H9 (cell line): ENCODE measurements around the gene LOC128125822.

ENCODE experiments used
- DNase-seq: peaks from one replicate; pipeline ENCODE4 v3.0.0-alpha.2; 2017
- H2AFZ ChIP-seq: one replicate; pipeline ENCODE4 v1.6.1; 2013; ENCODE audit warnings: mild to moderate bottlenecking, low read length, control low read depth, moderate library complexity
- H2AK5ac ChIP-seq: 2 replicates; pipeline ENCODE4 v1.6.1; 2013; ENCODE audit warnings: low read length, control low read depth, mixed read lengths; ENCODE audit not compliant: insufficient read length
- H2BK120ac ChIP-seq: one replicate; pipeline ENCODE4 v1.6.1; 2013; ENCODE audit warnings: low read depth, mild to moderate bottlenecking, low read length, control low read depth, inconsistent platforms; ENCODE audit not compliant: poor library complexity, severe bottlenecking
- H2BK12ac ChIP-seq: 2 replicates; pipeline ENCODE4 v1.6.1; 2013; ENCODE audit warnings: low read length, control low read depth, mixed read lengths, low read depth; ENCODE audit not compliant: insufficient read length
- H2BK15ac ChIP-seq: 2 replicates; pipeline ENCODE4 v1.6.1; 2013; ENCODE audit warnings: low read depth, low read length, control low read depth
- H2BK20ac ChIP-seq: one replicate; pipeline ENCODE4 v1.6.1; 2013; ENCODE audit warnings: low read depth, mild to moderate bottlenecking, low read length, control low read depth, inconsistent platforms; ENCODE audit not compliant: poor library complexity, severe bottlenecking
- H2BK5ac ChIP-seq: 2 replicates; pipeline ENCODE4 v1.6.1; 2013; ENCODE audit warnings: low read length, control low read depth, mixed read lengths; ENCODE audit not compliant: insufficient read length
- H3K14ac ChIP-seq: 2 replicates; pipeline ENCODE4 v1.6.1; 2013; ENCODE audit warnings: low read length, control low read depth; ENCODE audit not compliant: insufficient read depth
- H3K18ac ChIP-seq: 2 replicates; pipeline ENCODE4 v1.6.1; 2013; ENCODE audit warnings: low read depth, mild to moderate bottlenecking, mixed read lengths, low read length, control low read depth; ENCODE audit not compliant: insufficient read length
- H3K23ac ChIP-seq: 2 replicates; pipeline ENCODE4 v1.6.1; 2013; ENCODE audit warnings: low read length, control low read depth, mixed read lengths, low read depth; ENCODE audit not compliant: insufficient read length
- H3K23me2 ChIP-seq: 2 replicates; pipeline ENCODE4 v1.6.1; 2013; ENCODE audit warnings: low read depth, mild to moderate bottlenecking, mixed read lengths, low read length, control low read depth; ENCODE audit not compliant: insufficient read length, poor library complexity, severe bottlenecking
- H3K27ac ChIP-seq: 2 replicates; pipeline ENCODE4 v1.5.1; 2013; ENCODE audit warnings: low read length, control low read depth, mixed read lengths, low read depth; ENCODE audit not compliant: insufficient read length
- H3K27me3 ChIP-seq: 2 replicates; pipeline ENCODE4 v1.6.1; 2013; ENCODE audit warnings: low read length, control low read depth, inconsistent platforms; ENCODE audit not compliant: insufficient read depth
- H3K4ac ChIP-seq: 2 replicates; pipeline ENCODE4 v1.6.1; 2013; ENCODE audit warnings: low read depth, mild to moderate bottlenecking, control low read depth, inconsistent platforms, low read length, moderate library complexity
- H3K4me1 ChIP-seq: 2 replicates; pipeline ENCODE4 v1.6.1; 2013; ENCODE audit warnings: low read length, control low read depth, inconsistent platforms; ENCODE audit not compliant: insufficient read depth
- H3K4me2 ChIP-seq: 2 replicates; pipeline ENCODE4 v1.6.1; 2013; ENCODE audit warnings: low read length, control low read depth, mixed read lengths; ENCODE audit not compliant: insufficient read length, insufficient read depth
- H3K56ac ChIP-seq: 2 replicates; pipeline ENCODE4 v1.6.1; 2013; ENCODE audit warnings: low read depth, mild to moderate bottlenecking, mixed read lengths, low read length, control low read depth; ENCODE audit not compliant: insufficient read length
- H3K79me1 ChIP-seq: 2 replicates; pipeline ENCODE4 v1.6.1; 2013; ENCODE audit warnings: low read depth, mild to moderate bottlenecking, moderate library complexity, low read length, control low read depth, inconsistent platforms; ENCODE audit not compliant: insufficient read depth, poor library complexity, severe bottlenecking
- H3K79me2 ChIP-seq: 2 replicates; pipeline ENCODE4 v1.6.1; 2013; ENCODE audit warnings: low read length, control low read depth, inconsistent platforms; ENCODE audit not compliant: insufficient read depth
- H3K9ac ChIP-seq: 2 replicates; pipeline ENCODE4 v1.6.1; 2013; ENCODE audit warnings: low read length, control low read depth, mixed read lengths; ENCODE audit not compliant: insufficient read length; ENCODE audit errors: extremely low read depth
- H3K9me3 ChIP-seq: one replicate; pipeline ENCODE4 v1.6.1; 2013; ENCODE audit warnings: low read depth, low read length, inconsistent platforms; ENCODE audit not compliant: control insufficient read depth
- H3T11ph ChIP-seq: one replicate; pipeline ENCODE4 v1.6.1; 2013; ENCODE audit warnings: mild to moderate bottlenecking, low read length, control low read depth, inconsistent platforms
- H4K20me1 ChIP-seq: one replicate; pipeline ENCODE4 v1.6.1; 2013; ENCODE audit not compliant: control insufficient read depth, insufficient read length, insufficient read depth
- H4K5ac ChIP-seq: 2 replicates; pipeline ENCODE4 v1.6.1; 2013; ENCODE audit warnings: low read depth, mild to moderate bottlenecking, mixed read lengths, low read length, control low read depth; ENCODE audit not compliant: insufficient read length
- H4K8ac ChIP-seq: replicated peaks from 2 replicates; pipeline ENCODE4 v1.6.1; 2013; ENCODE audit warnings: low read length, control low read depth, mixed read lengths, low read depth; ENCODE audit not compliant: insufficient read length
- H4K91ac ChIP-seq: 2 replicates; pipeline ENCODE4 v1.6.1; 2013; ENCODE audit warnings: low read depth, mild to moderate bottlenecking, moderate library complexity, mixed read lengths, low read length, control low read depth; ENCODE audit not compliant: insufficient read length
- H3K27ac Mint-ChIP-seq, 3 experiments: 2 replicates in 2 of 3; 3 replicates in 1 of 3; pipeline ENCODE4 v1.8.0; 2020 to 2021; ENCODE audit warnings: mixed read lengths in 3 of 3, mild to moderate bottlenecking in 1 of 3, moderate library complexity in 1 of 3
- H3K27me3 Mint-ChIP-seq: 2 replicates; pipeline ENCODE4 v1.8.0; 2021; ENCODE audit warnings: low read depth, mild to moderate bottlenecking, moderate library complexity, mixed read lengths
- H3K36me3 Mint-ChIP-seq, 3 experiments: 2 replicates in 2 of 3; 3 replicates in 1 of 3; pipeline ENCODE4 v1.8.0; 2020 to 2021; ENCODE audit warnings: low read depth in 3 of 3, mixed read lengths in 3 of 3; ENCODE audit not compliant: insufficient read depth in 1 of 3
- H3K4me1 Mint-ChIP-seq, 2 experiments: 2 replicates each; pipeline ENCODE4 v1.8.0; 2020; ENCODE audit warnings: mixed read lengths in 2 of 2
- H3K4me3 Mint-ChIP-seq, 2 experiments: 2 replicates in 1 of 2; 3 replicates in 1 of 2; pipeline ENCODE4 v1.8.0; 2020 to 2021; ENCODE audit warnings: mild to moderate bottlenecking in 2 of 2, mixed read lengths in 2 of 2, moderate library complexity in 1 of 2
- H3K9me3 Mint-ChIP-seq, 2 experiments: 2 replicates in 1 of 2; 3 replicates in 1 of 2; pipeline ENCODE4 v1.8.0; 2020; ENCODE audit warnings: mild to moderate bottlenecking in 2 of 2, mixed read lengths in 2 of 2, moderate library complexity in 1 of 2
- CTCF ChIP-seq: fragments of 200-600 bp; sonication (generic); conservative IDR thresholded peaks from 3 replicates; pipeline ENCODE4 v1.8.0; 2021; ENCODE audit warnings: antibody characterized with exemption, mild to moderate bottlenecking
- WGBS: extraction: QIAGEN DNeasy Blood & Tissue Kit; methylation state at CpG from one replicate; pipeline ENCODE4 v1.1.7; 2013; ENCODE audit warnings: missing lambda C conversion rate, low lambda C conversion rate, mixed read lengths; ENCODE audit not compliant: insufficient read length; ENCODE audit errors: extremely low coverage; 5-methylcytosine and 5-hydroxymethylcytosine counted together

Gene LOC128125822

DNA sequence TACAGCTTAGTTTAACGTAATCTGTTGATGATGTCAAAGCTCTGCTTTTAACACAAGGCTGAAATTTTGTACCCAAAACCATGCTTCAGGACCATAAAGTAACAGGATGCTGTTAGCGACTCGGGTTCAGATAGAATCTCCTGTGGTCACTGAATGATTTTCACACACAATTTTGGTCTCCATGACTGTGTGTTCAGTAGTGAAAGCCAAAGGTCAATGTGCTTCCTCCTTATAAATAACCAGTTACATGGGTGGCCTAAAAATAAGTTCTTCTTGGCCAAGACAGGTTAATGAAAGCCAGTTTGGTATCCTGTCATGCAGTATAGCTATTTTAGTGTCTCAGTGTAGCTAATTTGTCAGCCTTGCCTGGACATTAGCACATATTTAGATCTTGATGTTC is 19.1 kb upstream of the LOC128125822 start:
- no peak overlapping the region for H3K4me3 Mint-ChIP-seq
- H3K27me3 Mint-ChIP-seq: no peaks in the 10 kb centered on the region
- no peaks in the 10 kb centered on the region for H3K79me1 ChIP-seq
- H2BK120ac ChIP-seq: no peak overlapping the region
- no peak overlapping the region for H3K14ac ChIP-seq
- H3T11ph ChIP-seq: no peak overlapping the region
- H3K27ac ChIP-seq: no peak overlapping the region
- no peak overlapping the region for H4K8ac ChIP-seq
- no peak overlapping the region for H3K9ac ChIP-seq
- no peaks in the 10 kb centered on the region for H3K4me1 ChIP-seq
- no peak overlapping the region for H3K56ac ChIP-seq
- H2AK5ac ChIP-seq: no peak overlapping the region
- no peaks in the 10 kb centered on the region for H3K9me3 Mint-ChIP-seq
- no peak overlapping the region for H4K91ac ChIP-seq
- no peaks in the 10 kb centered on the region for H3K27me3 ChIP-seq
- H3K27ac Mint-ChIP-seq: no peak overlapping the region
- H3K79me2 ChIP-seq: no peaks in the 10 kb centered on the region
- no peaks in the 10 kb centered on the region for H3K23me2 ChIP-seq
- no peak overlapping the region for H3K23ac ChIP-seq
- H2BK5ac ChIP-seq: no peak overlapping the region
- no peak overlapping the region for H2AFZ ChIP-seq
- H3K4me2 ChIP-seq: no peak overlapping the region
- no peaks in the 10 kb centered on the region for H4K20me1 ChIP-seq
- no peak overlapping the region for H2BK20ac ChIP-seq
- no peak overlapping the region for H3K18ac ChIP-seq
- no CpG with 5 or more reads among the region's 3 CpGs for WGBS
- H3K4ac ChIP-seq: no peak overlapping the region
- H4K5ac ChIP-seq: no peak overlapping the region
- no peak overlapping the region for H2BK12ac ChIP-seq
- H3K4me1 Mint-ChIP-seq: 0 out of 4 replicates have a peak, but pooled peaks cover 0 to 3% of the 10 kb centered on the region in 2 experiments
- no peaks in the 10 kb centered on the region; a peak in 1 of 7 replicates for H3K36me3 Mint-ChIP-seq
- no peak for DNase-seq
- no peaks in the 10 kb centered on the region for H3K9me3 ChIP-seq
- no peak overlapping the region for H2BK15ac ChIP-seq
- TF ChIP-seq CTCF: no peak
